ENCODE data around the gene MNT. TPM values are rescaled to one million over a fixed set of nuclear protein-coding genes. Genes with fewer than 3 reads are reported as not detected.

Gene MNT
- polyA plus RNA-seq, 3 donors: 0.28 to 42.4 (median 1.3) TPM

GRCh38 chr17:2362016-2362415, 38.8 kb downstream of the MNT start:
- H3K36me3 ChIP-seq (replicated peaks in 1 of 2; ENCODE audit: control insufficient read depth in 1 of 2, insufficient read depth in 2 of 2, low read length in 2 of 2): peaks cover 11 to 33% of the 10 kb centered on the region in 2 donors
- Mint-ChIP-seq H3K36me3 (peaks cover 28 to 43% of the 10 kb centered on the region in 2 donors), H3K4me1 (no peaks in the 10 kb centered on the region), H3K27ac (no peak overlapping the region), H3K27me3 (ENCODE audit: low read depth in 3 of 3) (peaks cover 0 to 4% (median 3%) of the 10 kb centered on the region in 3 donors), H3K9me3 (peaks cover 0 to 3% (median 0%) of the 10 kb centered on the region in 7 donors), H3K4me3 (no peak overlapping the region)
- H3K27me3 ChIP-seq (ENCODE audit: control insufficient read depth in 2 of 2, insufficient read depth in 2 of 2, low read length in 2 of 2): no peaks in the 10 kb centered on the region
- H3K79me2 ChIP-seq (ENCODE audit: insufficient read depth, low read length): no peaks in the 10 kb centered on the region
- H3K4me2 ChIP-seq (replicated peaks; ENCODE audit: extremely low read depth, low read length, poor library complexity, severe bottlenecking): no peak overlapping the region
- H2AFZ ChIP-seq (ENCODE audit: insufficient read depth, low read depth, low read length, poor library complexity, severe bottlenecking): no peak overlapping the region
- no peak overlapping the region for H3K4me3 ChIP-seq (replicated peaks in 1 of 3; ENCODE audit: low read depth in 2 of 3, low read length in 3 of 3)
- H3K9me3 ChIP-seq (replicated peaks in 1 of 2; ENCODE audit: control insufficient read depth in 1 of 2, insufficient read depth in 1 of 2, low read length in 2 of 2): no peaks in the 10 kb centered on the region
- H3K9ac ChIP-seq (ENCODE audit: insufficient read depth, low read length, poor library complexity, severe bottlenecking): no peak overlapping the region
- 98% methylated on average over 20 of the region's 20 CpGs for WGBS (ENCODE audit: insufficient coverage)
- no peaks in the 10 kb centered on the region for H4K20me1 ChIP-seq (ENCODE audit: insufficient read depth, low read length)
- intact Hi-C loops (cut with micrococcal nuclease): no loop called here
- TF ChIP-seq CTCF (IDR thresholded peaks at IDR 0.05): no peak
- DNase-seq: no peak
- no peaks in the 10 kb centered on the region for H3K4me1 ChIP-seq (ENCODE audit: control insufficient read depth in 1 of 2, insufficient read depth in 2 of 2, low read length in 2 of 2)
- H3K27ac ChIP-seq (ENCODE audit: low read depth in 1 of 2, low read length in 2 of 2): no peak overlapping the region

DNA sequence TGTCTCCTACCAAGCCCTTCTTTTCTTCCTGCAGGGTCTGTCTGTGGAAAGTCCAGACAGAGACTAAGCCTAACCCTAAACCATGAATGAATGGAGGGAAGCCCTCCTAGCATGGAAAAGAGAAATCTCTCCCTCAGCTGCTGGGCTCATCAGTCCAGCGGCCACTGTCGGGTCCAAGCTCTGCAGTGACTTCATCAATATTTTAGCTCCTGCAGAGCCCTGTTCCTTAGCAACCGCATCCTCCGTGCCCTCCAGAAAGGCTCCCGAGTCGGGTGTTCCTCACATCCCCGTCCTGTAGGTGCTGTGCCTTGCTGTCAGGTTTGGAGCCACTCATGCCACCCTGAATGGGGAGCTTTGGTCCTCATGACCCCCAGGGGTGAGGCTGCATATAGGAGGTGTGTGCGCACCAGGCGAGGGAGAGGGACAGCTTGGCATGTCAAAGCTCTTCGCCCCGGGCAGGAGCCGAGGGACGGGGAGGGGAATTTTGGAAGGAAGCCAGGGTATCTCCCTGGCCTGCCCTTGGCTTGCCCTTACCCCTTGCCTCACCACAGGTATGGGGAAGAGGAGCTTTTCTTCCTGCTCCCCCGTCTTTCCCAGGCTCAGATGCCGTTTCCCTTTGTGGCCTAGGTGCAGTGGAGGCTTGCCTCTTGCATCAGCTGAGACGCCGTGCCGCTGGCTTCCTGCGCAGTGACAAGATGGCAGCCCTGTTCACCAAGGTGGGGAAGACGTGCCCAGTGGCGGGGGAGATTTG, 39.7 kb downstream of the MNT start:
- H3K4me1 Mint-ChIP-seq: no peaks in the 10 kb centered on the region
- intact Hi-C loops (cut with micrococcal nuclease): no loop called here
- Histone ChIP-seq H2AFZ (ENCODE audit: insufficient read depth, low read depth, low read length, poor library complexity, severe bottlenecking) (no peak overlapping the region), H3K36me3 (replicated peaks in 1 of 2; ENCODE audit: control insufficient read depth in 1 of 2, insufficient read depth in 2 of 2, low read length in 2 of 2) (peaks cover 5 to 30% of the 10 kb centered on the region in 2 donors), H3K27me3 (ENCODE audit: control insufficient read depth in 2 of 2, insufficient read depth in 2 of 2, low read length in 2 of 2) (no peaks in the 10 kb centered on the region), H3K27ac (ENCODE audit: low read depth in 1 of 2, low read length in 2 of 2) (no peak overlapping the region), H3K79me2 (ENCODE audit: insufficient read depth, low read length) (no peaks in the 10 kb centered on the region), H3K9me3 (replicated peaks in 1 of 2; ENCODE audit: control insufficient read depth in 1 of 2, insufficient read depth in 1 of 2, low read length in 2 of 2) (no peaks in the 10 kb centered on the region), H3K9ac (ENCODE audit: insufficient read depth, low read length, poor library complexity, severe bottlenecking) (no peak overlapping the region), H3K4me3 (replicated peaks in 1 of 3; ENCODE audit: low read depth in 2 of 3, low read length in 3 of 3) (no peak overlapping the region), H3K4me1 (ENCODE audit: control insufficient read depth in 1 of 2, insufficient read depth in 2 of 2, low read length in 2 of 2) (no peaks in the 10 kb centered on the region), H3K4me2 (replicated peaks; ENCODE audit: extremely low read depth, low read length, poor library complexity, severe bottlenecking) (no peak overlapping the region), H4K20me1 (ENCODE audit: insufficient read depth, low read length) (no peaks in the 10 kb centered on the region)
- H3K9me3 Mint-ChIP-seq: peaks cover 0 to 3% (median 0%) of the 10 kb centered on the region in 7 donors
- no peak overlapping the region for H3K4me3 Mint-ChIP-seq
- no peak for DNase-seq
- H3K27ac Mint-ChIP-seq: peak overlapping the region in 1 of 7 donors; percentile 5
- H3K27me3 Mint-ChIP-seq (ENCODE audit: low read depth in 3 of 3): peaks cover 0 to 4% (median 3%) of the 10 kb centered on the region in 3 donors
- no peak for TF ChIP-seq CTCF (IDR thresholded peaks at IDR 0.05)
- 91% methylated on average over 16 of the region's 21 CpGs for WGBS (ENCODE audit: insufficient coverage)
- H3K36me3 Mint-ChIP-seq: peaks cover 21 to 37% of the 10 kb centered on the region in 2 donors

Data from CD14-positive monocyte (primary cell).